H1 (cell line): ENCODE measurements around the gene ENKD1. TPM values are rescaled to one million over a fixed set of nuclear protein-coding genes. Genes with fewer than 3 reads are reported as not detected.

Source experiments
- CBX8 ChIP-seq: fragments of 300-800, 300-1000 bp; sonication (generic); IDR thresholded peaks from 2 replicates; pipeline ENCODE4 v1.7.1; 2016; ENCODE audit warnings: low read depth, low read length, borderline replicate concordance
- CHD1 ChIP-seq: IDR thresholded peaks from 2 replicates; pipeline ENCODE4 v1.6.1; 2012; ENCODE audit warnings: low read depth, low read length, improper control_type of control experiment
- CHD2 ChIP-seq: IDR thresholded peaks from 2 replicates; pipeline ENCODE4 v1.6.1; 2012; ENCODE audit warnings: low read length, improper control_type of control experiment
- EZH2 ChIP-seq: fragments of 200-600 bp; sonication (generic); IDR thresholded peaks from 2 replicates; pipeline ENCODE4 v1.7.1; 2012; ENCODE audit warnings: low read depth, mild to moderate bottlenecking, moderate library complexity, low read length, inconsistent platforms; ENCODE audit not compliant: severe bottlenecking
- JUN ChIP-seq: IDR thresholded peaks from 2 replicates; pipeline ENCODE4 v1.6.1; 2011; ENCODE audit warnings: low read depth, mild to moderate bottlenecking, improper control_type of control experiment, low read length
- KDM4A ChIP-seq: IDR thresholded peaks from one replicate; pipeline ENCODE4 v1.7.1; 2012; ENCODE audit warnings: low read depth, mild to moderate bottlenecking, moderate library complexity, low read length, inconsistent platforms; ENCODE audit not compliant: severe bottlenecking
- MAX ChIP-seq: IDR thresholded peaks from 2 replicates; pipeline ENCODE4 v1.6.1; 2012; ENCODE audit warnings: inconsistent platforms
- PHF8 ChIP-seq: fragments of 200-600 bp; sonication (generic); conservative IDR thresholded peaks from 2 replicates; pipeline ENCODE4 v1.7.1; 2012; ENCODE audit warnings: low read depth, mild to moderate bottlenecking, inconsistent platforms, low read length, moderate library complexity
- POLR2AphosphoS5 ChIP-seq: IDR thresholded peaks from 2 replicates; pipeline ENCODE4 v1.6.1; 2011; ENCODE audit warnings: low read depth, low read length
- RFX5 ChIP-seq: IDR thresholded peaks from 2 replicates; pipeline ENCODE4 v1.6.1; 2011; ENCODE audit warnings: low read depth, low read length, improper control_type of control experiment, borderline replicate concordance
- SAP30 ChIP-seq: fragments of 300-600 bp; sonication (generic); IDR thresholded peaks from 2 replicates; pipeline ENCODE4 v1.7.1; 2012; ENCODE audit warnings: low read length, moderate library complexity, mild to moderate bottlenecking, inconsistent platforms; ENCODE audit not compliant: insufficient read depth, insufficient replicate concordance
- SIN3A ChIP-seq, 2 experiments: IDR thresholded peaks in 1 of 2; conservative IDR thresholded peaks in 1 of 2; 2 replicates each; pipeline ENCODE4 v1.6.1; 2011 to 2012; ENCODE audit warnings: low read length in 2 of 2, improper control_type of control experiment in 1 of 2, low read depth in 1 of 2, mild to moderate bottlenecking in 1 of 2
- SUZ12 ChIP-seq: fragments of 200-600 bp; sonication (generic); IDR thresholded peaks from 2 replicates; pipeline ENCODE4 v1.6.1; 2012; ENCODE audit warnings: mild to moderate bottlenecking, inconsistent platforms, low read length, moderate library complexity, mixed read lengths
- TAF1 ChIP-seq: IDR thresholded peaks from 2 replicates; pipeline ENCODE4 v1.6.1; 2011; ENCODE audit warnings: mild to moderate bottlenecking, low read depth, low read length
- TBP ChIP-seq: IDR thresholded peaks from 2 replicates; pipeline ENCODE4 v1.6.1; 2011; ENCODE audit warnings: low read depth, low read length, improper control_type of control experiment
- polyA plus RNA-seq, 7 experiments: library from polyadenylated mRNA; depleted of rRNA in 3 of 7; stranded (reverse) in 5 of 7; unstranded in 2 of 7; fragments of >200 nt in 5 of 7; fragments of 200-250 nt in 2 of 7; gene quantifications; 1 replicate in 5 of 7; 2 replicates in 1 of 7; 4 replicates in 1 of 7; pipeline versions ENCODE4 v1.2.1 to v1.2.3, GENCODE V29; 2011 to 2013; ENCODE audit warnings: missing spikeins in 2 of 7, mixed read lengths in 2 of 7
- total RNA-seq: library from RNA; stranded (reverse); fragmentation: NEBNext Ultra II Directional; extraction: Animal tissue kit (Norgen Biotek cat#: 25700); gene quantifications from 2 replicates; pipeline ENCODE4 v1.2.1, GENCODE V29; 2021
- TF ChIP-seq, protein P1 (sequence below): IDR thresholded peaks from 2 replicates; pipeline ENCODE4 v1.6.1; 2011; ENCODE audit warnings: low read depth, mild to moderate bottlenecking, low read length; ENCODE audit not compliant: insufficient read depth

The ENKD1 gene
- total and polyA plus RNA-seq, 2 of the 8 experiments (the other 6 are each of a cell fraction or from before 2014, with no cell fraction given) = 12.9 to 16.1 TPM

GRCh38 chr16:67659675-67660563 is 6.6 kb downstream of the ENKD1 start, which contains the start of gene ACD (continued):
- TF ChIP-seq MAX (peak; percentile 36), POLR2AphosphoS5 (0 out of 2 replicates have a peak, but pooled peaks have one; percentile 29), CHD2 (no peak), TAF1 (peak; percentile 34; the same call in 1 of the 2 replicates), CBX8 (no peak), PHF8 (peak; percentile 59), TBP (no peak), CHD1 (no peak), RFX5 (no peak), EZH2 (no peak), JUN (no peak), SIN3A (conservative IDR thresholded peaks at IDR 0.05 in 1 of 2, IDR thresholded peaks at IDR 0.05 in 1 of 2; ENCODE audit: low read depth in 1 of 2, low read length in 2 of 2) (peak in 1 of 2 experiments; percentile 73; a peak in 2 of 4 replicates), SUZ12 (0 out of 2 replicates have a peak, but pooled peaks have one; percentile 35), KDM4A (peak; percentile 87), SAP30 (peak; percentile 72)
- TF ChIP-seq, protein P1, sequence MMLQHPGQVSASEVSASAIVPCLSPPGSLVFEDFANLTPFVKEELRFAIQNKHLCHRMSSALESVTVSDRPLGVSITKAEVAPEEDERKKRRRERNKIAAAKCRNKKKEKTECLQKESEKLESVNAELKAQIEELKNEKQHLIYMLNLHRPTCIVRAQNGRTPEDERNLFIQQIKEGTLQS = 0 out of 2 replicates have a peak, but pooled peaks have one; percentile 6
